HG02973 (cell line): ENCODE measurements around the gene GAS2L1.

ENCODE experiments used
- ATAC-seq: cut with Tn5 transposase; IDR thresholded peaks from one replicate; pipeline ENCODE4 v1.9.1; 2021; ENCODE audit warnings: moderate library complexity; ENCODE audit not compliant: unreplicated experiment

Gene GAS2L1

GRCh38 chr22:29275167-29275566 lies 31.3 kb upstream of the GAS2L1 start:
- ATAC-seq = no peak

GRCh38 chr22:29275819-29276565 lies 30.5 kb upstream of the GAS2L1 start:
- no peak for ATAC-seq

GRCh38 chr22:29277927-29278326 lies 28.5 kb upstream of the GAS2L1 start:
- ATAC-seq = no peak

GRCh38 chr22:29284196-29284595 lies 22.3 kb upstream of the GAS2L1 start:
- no peak for ATAC-seq

GRCh38 chr22:29288837-29289236 lies 17.6 kb upstream of the GAS2L1 start:
- no peak for ATAC-seq

- no peak for ATAC-seq
Observed at GRCh38 chr22:29290061-29290460, 16.4 kb upstream of the GAS2L1 start.

GRCh38 chr22:29291215-29291614 lies 15.2 kb upstream of the GAS2L1 start:
- no peak for ATAC-seq

GRCh38 chr22:29292379-29292778 lies 14.1 kb upstream of the GAS2L1 start:
- no peak for ATAC-seq

- ATAC-seq = no peak
Observed at GRCh38 chr22:29298641-29299040, 7.8 kb upstream of the GAS2L1 start.

- no peak for ATAC-seq
Observed at GRCh38 chr22:29299136-29299900, 7.1 kb upstream of the GAS2L1 start.

GRCh38 chr22:29300467-29300806 lies 6.0 kb upstream of the GAS2L1 start:
- ATAC-seq = no peak

GRCh38 chr22:29300807-29301601 lies 5.4 kb upstream of the GAS2L1 start:
- ATAC-seq = no peak

GRCh38 chr22:29301716-29302401 lies 4.6 kb upstream of the GAS2L1 start:
- ATAC-seq = no peak

GRCh38 chr22:29302402-29302680 lies 4.1 kb upstream of the GAS2L1 start:
- no peak for ATAC-seq

- ATAC-seq = no peak
Observed at GRCh38 chr22:29302681-29303465, 3.6 kb upstream of the GAS2L1 start.

GRCh38 chr22:29305836-29306174 lies 645 bp upstream of the GAS2L1 start:
- no peak for ATAC-seq

- no peak for ATAC-seq
Observed at GRCh38 chr22:29306835-29307595, 565 bp downstream of the GAS2L1 start.

- no peak for ATAC-seq
Observed at GRCh38 chr22:29307596-29308147, 1.2 kb downstream of the GAS2L1 start.

GRCh38 chr22:29308148-29308790 lies 1.8 kb downstream of the GAS2L1 start:
- ATAC-seq = no peak
